Measurements from ENCODE around the gene HSF5. TPM values are rescaled to one million over a fixed set of nuclear protein-coding genes. Genes with fewer than 3 reads are reported as not detected.

Gene HSF5
- polyA plus RNA-seq, 3 donors = 0.07 TPM; not detected in 2

- Mint-ChIP-seq H3K9me3 (peaks cover 0 to 2% (median 0%) of the 10 kb centered on the region in 7 donors), H3K4me1 (peaks cover 33% of the 10 kb centered on the region), H3K27ac (no peak overlapping the region), H3K36me3 (peaks cover 63 to 87% of the 10 kb centered on the region in 2 donors), H3K27me3 (ENCODE audit: low read depth in 3 of 3) (no peaks in the 10 kb centered on the region), H3K4me3 (no peak overlapping the region)
- no peaks in the 10 kb centered on the region for H3K9me3 ChIP-seq (replicated peaks in 1 of 2; ENCODE audit: control insufficient read depth in 1 of 2, insufficient read depth in 1 of 2, low read length in 2 of 2)
- no peak overlapping the region for H3K4me2 ChIP-seq (replicated peaks; ENCODE audit: extremely low read depth, low read length, poor library complexity, severe bottlenecking)
- no peak overlapping the region for H2AFZ ChIP-seq (ENCODE audit: insufficient read depth, low read depth, low read length, poor library complexity, severe bottlenecking)
- WGBS (ENCODE audit: insufficient coverage) = 100% methylated on average over 2 of the region's 7 CpGs
- no peak for DNase-seq
- H3K36me3 ChIP-seq (replicated peaks in 1 of 2; ENCODE audit: control insufficient read depth in 1 of 2, insufficient read depth in 2 of 2, low read length in 2 of 2) = peaks cover 58 to 85% of the 10 kb centered on the region in 2 donors
- H3K4me1 ChIP-seq (ENCODE audit: control insufficient read depth in 1 of 2, insufficient read depth in 2 of 2, low read length in 2 of 2) = peaks cover 29 to 35% of the 10 kb centered on the region in 2 donors
- TF ChIP-seq CTCF (IDR thresholded peaks at IDR 0.05) = no peak
- peaks cover 16% of the 10 kb centered on the region for H4K20me1 ChIP-seq (ENCODE audit: insufficient read depth, low read length)
- H3K4me3 ChIP-seq (replicated peaks in 1 of 3; ENCODE audit: low read depth in 2 of 3, low read length in 3 of 3) = no peak overlapping the region
- intact Hi-C loops (cut with micrococcal nuclease) = no loop called here
- no peaks in the 10 kb centered on the region for H3K79me2 ChIP-seq (ENCODE audit: insufficient read depth, low read length)
- H3K27me3 ChIP-seq (ENCODE audit: control insufficient read depth in 2 of 2, insufficient read depth in 2 of 2, low read length in 2 of 2) = no peaks in the 10 kb centered on the region
- H3K27ac ChIP-seq (ENCODE audit: low read depth in 1 of 2, low read length in 2 of 2) = no peak overlapping the region
- H3K9ac ChIP-seq (ENCODE audit: insufficient read depth, low read length, poor library complexity, severe bottlenecking) = no peak overlapping the region
These were observed 13.2 kb upstream of the HSF5 start for GRCh38 chr17:58501451-58501850.

GRCh38 chr17:58498177-58498828 lies 10.1 kb upstream of the HSF5 start:
- Histone ChIP-seq H3K79me2 (ENCODE audit: insufficient read depth, low read length) (no peaks in the 10 kb centered on the region), H3K9me3 (replicated peaks in 1 of 2; ENCODE audit: control insufficient read depth in 1 of 2, insufficient read depth in 1 of 2, low read length in 2 of 2) (no peaks in the 10 kb centered on the region), H3K36me3 (replicated peaks in 1 of 2; ENCODE audit: control insufficient read depth in 1 of 2, insufficient read depth in 2 of 2, low read length in 2 of 2) (peaks cover 73 to 95% of the 10 kb centered on the region in 2 donors), H4K20me1 (ENCODE audit: insufficient read depth, low read length) (peaks cover 12% of the 10 kb centered on the region), H3K4me3 (replicated peaks in 1 of 3; ENCODE audit: low read depth in 2 of 3, low read length in 3 of 3) (no peak overlapping the region), H2AFZ (ENCODE audit: insufficient read depth, low read depth, low read length, poor library complexity, severe bottlenecking) (no peak overlapping the region), H3K27me3 (ENCODE audit: control insufficient read depth in 2 of 2, insufficient read depth in 2 of 2, low read length in 2 of 2) (no peaks in the 10 kb centered on the region), H3K9ac (ENCODE audit: insufficient read depth, low read length, poor library complexity, severe bottlenecking) (no peak overlapping the region), H3K27ac (ENCODE audit: low read depth in 1 of 2, low read length in 2 of 2) (no peak overlapping the region), H3K4me2 (replicated peaks; ENCODE audit: extremely low read depth, low read length, poor library complexity, severe bottlenecking) (no peak overlapping the region), H3K4me1 (ENCODE audit: control insufficient read depth in 1 of 2, insufficient read depth in 2 of 2, low read length in 2 of 2) (peaks cover 5 to 6% of the 10 kb centered on the region in 2 donors)
- intact Hi-C loops (cut with micrococcal nuclease) = no loop called here
- TF ChIP-seq CTCF (IDR thresholded peaks at IDR 0.05) = no peak
- Mint-ChIP-seq H3K36me3 (peaks cover 74 to 97% of the 10 kb centered on the region in 2 donors), H3K4me3 (no peak overlapping the region), H3K9me3 (no peaks in the 10 kb centered on the region), H3K4me1 (peaks cover 18% of the 10 kb centered on the region), H3K27ac (peak overlapping the region in 1 of 7 donors; percentile 41), H3K27me3 (ENCODE audit: low read depth in 3 of 3) (peaks cover 0 to 3% (median 0%) of the 10 kb centered on the region in 3 donors)
- no peak for DNase-seq
- 96% methylated on average over 4 of the region's 6 CpGs for WGBS (ENCODE audit: insufficient coverage)

Measured in CD14-positive monocyte (primary cell).